ENCODE results near the gene BLVRA. TPM values are rescaled to one million over a fixed set of nuclear protein-coding genes. Genes with fewer than 3 reads are reported as not detected.

The BLVRA gene
- polyA plus RNA-seq, 1 experiment, result 33.9 TPM

GRCh38 chr7:43785420-43785819, 26.9 kb downstream of the BLVRA start:
- no peak overlapping the region for H3K4me3 ChIP-seq (ENCODE audit: low read depth, low read length)
- no peaks in the 10 kb centered on the region for H3K27me3 ChIP-seq (ENCODE audit: control insufficient read depth, insufficient read depth, low read length)
- POLR2A ChIA-PET, result no interaction called here
- peaks cover 4% of the 10 kb centered on the region for H3K36me3 ChIP-seq (ENCODE audit: control insufficient read depth, insufficient read depth, low read length)
- no peak for TF ChIP-seq CTCF (IDR thresholded peaks at IDR 0.05; ENCODE audit: insufficient read depth, low read depth, low read length)
- CTCF ChIA-PET, result interaction anchor here (1.2 to 1.3 kb wide), 2 partner anchors 54 to 203 kb away, joined by 3 to 5 read pairs; partner anchors contain the start of gene STK17A
- DNase-seq (ENCODE audit: low read depth), result peak; percentile 60

DNA sequence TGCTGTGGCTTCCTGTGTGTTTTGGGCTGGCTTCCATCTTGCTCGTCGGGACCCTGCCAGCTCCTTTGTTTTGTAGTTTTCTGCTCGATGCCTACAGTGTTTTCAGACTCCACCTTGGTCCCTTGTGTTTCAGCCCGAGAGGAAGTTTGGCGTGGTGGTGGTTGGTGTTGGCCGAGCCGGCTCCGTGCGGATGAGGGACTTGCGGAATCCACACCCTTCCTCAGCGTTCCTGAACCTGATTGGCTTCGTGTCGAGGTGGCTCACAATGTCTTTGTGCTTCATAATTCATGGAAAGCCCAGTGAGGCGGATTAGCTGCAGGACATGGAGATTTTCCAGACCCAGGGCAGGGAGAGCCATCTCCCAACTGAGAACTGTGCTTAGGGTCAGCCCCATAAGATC, 29.3 kb downstream of the BLVRA start:
- Histone ChIP-seq H3K4me3 (ENCODE audit: low read depth, low read length) (no peak overlapping the region), H3K36me3 (ENCODE audit: control insufficient read depth, insufficient read depth, low read length) (peaks cover 4% of the 10 kb centered on the region), H3K27me3 (ENCODE audit: control insufficient read depth, insufficient read depth, low read length) (no peaks in the 10 kb centered on the region)
- POLR2A ChIA-PET, result no interaction called here
- no peak for TF ChIP-seq CTCF (IDR thresholded peaks at IDR 0.05; ENCODE audit: insufficient read depth, low read depth, low read length)
- CTCF ChIA-PET, result no interaction called here
- no peak for DNase-seq (ENCODE audit: low read depth)

DNA sequence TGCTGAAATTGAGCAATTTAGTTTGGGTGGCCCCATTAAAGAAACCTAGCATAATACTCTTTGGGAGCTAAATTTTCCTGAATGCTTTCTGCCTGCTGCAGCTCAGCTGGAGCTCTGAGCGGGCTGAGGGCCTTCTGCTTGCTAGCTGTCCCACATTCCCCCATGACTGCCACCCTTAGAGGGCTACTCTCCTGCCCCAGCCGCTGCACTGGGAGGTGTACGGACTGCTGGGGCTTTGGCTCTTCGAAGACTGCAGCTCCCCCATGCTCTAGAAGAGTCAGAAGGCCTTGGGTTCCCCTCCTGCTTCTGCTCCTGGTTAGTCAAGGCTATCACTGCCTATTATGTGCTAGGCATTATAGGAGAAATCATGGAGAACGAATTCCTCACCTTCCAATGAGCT, 31.5 kb downstream of the BLVRA start:
- POLR2A ChIA-PET, result no interaction called here
- Histone ChIP-seq H3K36me3 (ENCODE audit: control insufficient read depth, insufficient read depth, low read length) (peaks cover 4% of the 10 kb centered on the region), H3K27me3 (ENCODE audit: control insufficient read depth, insufficient read depth, low read length) (no peaks in the 10 kb centered on the region), H3K4me3 (ENCODE audit: low read depth, low read length) (no peak overlapping the region)
- no peak for TF ChIP-seq CTCF (IDR thresholded peaks at IDR 0.05; ENCODE audit: insufficient read depth, low read depth, low read length)
- DNase-seq (ENCODE audit: low read depth), result no peak
- CTCF ChIA-PET, result interaction anchor here (0.7 to 1.8 kb wide), 3 partner anchors 13 to 207 kb away, joined by 4 to 6 read pairs (median 6); partner anchors contain the start of gene STK17A

- no peaks in the 10 kb centered on the region for H3K27me3 ChIP-seq (ENCODE audit: control insufficient read depth, insufficient read depth, low read length)
- H3K36me3 ChIP-seq (ENCODE audit: control insufficient read depth, insufficient read depth, low read length), result peaks cover 4% of the 10 kb centered on the region
- H3K4me3 ChIP-seq (ENCODE audit: low read depth, low read length), result no peak overlapping the region
- CTCF ChIA-PET, result interaction anchor here (1.0 to 1.8 kb wide), 3 partner anchors 10 to 49 kb away, joined by 3 to 6 read pairs (median 3); no protein-coding TSS in a partner anchor
- no peak for DNase-seq (ENCODE audit: low read depth)
- POLR2A ChIA-PET, result no interaction called here
- no peak for TF ChIP-seq CTCF (IDR thresholded peaks at IDR 0.05; ENCODE audit: insufficient read depth, low read depth, low read length)
Observed at GRCh38 chr7:43790834-43791233, 32.4 kb downstream of the BLVRA start.

DNA sequence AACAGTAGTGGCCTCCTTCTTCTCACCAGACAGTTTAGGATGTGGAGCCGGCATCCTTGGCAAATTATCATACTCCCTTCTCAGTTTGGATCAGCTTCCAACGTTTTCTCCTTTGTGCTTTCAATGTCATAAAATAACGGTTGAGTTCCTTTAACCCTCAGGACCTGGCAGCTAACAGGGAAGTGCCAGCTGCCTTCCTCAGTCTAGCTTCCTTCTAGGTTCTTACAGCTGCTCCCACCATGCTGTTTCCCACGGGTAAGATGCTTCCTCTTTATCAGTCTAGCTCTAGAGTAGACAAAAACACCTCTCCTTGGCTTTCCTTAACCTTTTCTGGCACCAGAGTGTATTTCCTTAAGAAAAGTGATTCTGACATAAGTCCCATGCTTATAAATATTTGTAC, 33.2 kb downstream of the BLVRA start:
- Histone ChIP-seq H3K36me3 (ENCODE audit: control insufficient read depth, insufficient read depth, low read length) (peaks cover 4% of the 10 kb centered on the region), H3K4me3 (ENCODE audit: low read depth, low read length) (no peak overlapping the region), H3K27me3 (ENCODE audit: control insufficient read depth, insufficient read depth, low read length) (no peaks in the 10 kb centered on the region)
- TF ChIP-seq CTCF (IDR thresholded peaks at IDR 0.05; ENCODE audit: insufficient read depth, low read depth, low read length), result no peak
- no peak for DNase-seq (ENCODE audit: low read depth)
- ChIA-PET POLR2A (no interaction called here), CTCF (interaction anchor here (1.0 to 1.8 kb wide), 3 partner anchors 9 to 48 kb away, joined by 3 read pairs; no protein-coding TSS in a partner anchor)
